Activated CD8-positive, alpha-beta T cell treated with anti-CD3 and anti-CD28 coated beads for 36 hours (primary cell): ENCODE data around the gene GHRHR. TPM values are rescaled to one million over a fixed set of nuclear protein-coding genes. Genes with fewer than 3 reads are reported as not detected.

Experiments
- ATAC-seq: fragments of 200-7000 bp; cut with Tn5 transposase; one replicate; pipeline ENCODE4 v1.10.0; 2021; ENCODE audit warnings: mild to moderate bottlenecking, moderate library complexity
- CTCF ChIA-PET: fragments of 350-600 bp; sonication (Branson Sonifier 250); formaldehyde crosslinking; loops from one replicate; lab custom pipeline; 2021; ENCODE audit warnings: antibody characterized with exemption; lab: Charles Lee
- POLR2A ChIA-PET: fragments of 350-600 bp; sonication (Branson Sonifier 250); formaldehyde crosslinking; loops from one replicate; lab custom pipeline; 2021; ENCODE audit warnings: antibody characterized with exemption; lab: Charles Lee
- DNase-seq: peaks from one replicate; pipeline ENCODE4 v3.0.0-alpha.2; 2020
- H3K27ac Mint-ChIP-seq: one replicate; pipeline ENCODE4 v1.8.0; 2021; ENCODE audit warnings: mild to moderate bottlenecking, mixed read lengths
- H3K27me3 Mint-ChIP-seq: one replicate; pipeline ENCODE4 v1.8.0; 2021; ENCODE audit warnings: mixed read lengths
- H3K36me3 Mint-ChIP-seq: one replicate; pipeline ENCODE4 v1.8.0; 2021; ENCODE audit warnings: low read depth, mixed read lengths
- H3K4me1 Mint-ChIP-seq: one replicate; pipeline ENCODE4 v1.8.0; 2021; ENCODE audit warnings: low read depth, mixed read lengths
- H3K4me3 Mint-ChIP-seq: one replicate; pipeline ENCODE4 v1.8.0; 2021; ENCODE audit warnings: mild to moderate bottlenecking, moderate library complexity, mixed read lengths
- H3K9me3 Mint-ChIP-seq: one replicate; pipeline ENCODE4 v1.8.0; 2021; ENCODE audit warnings: mixed read lengths
- intact Hi-C: fragments of 100-400 bp; cut with micrococcal nuclease; formaldehyde crosslinking; loops from one replicate; pipeline ENCODE4 v1.10.0; 2022
- total RNA-seq, 2 experiments: library from RNA; stranded (reverse); gene quantifications; one replicate each; pipeline ENCODE4 v1.2.3, GENCODE V29; 2021
- TF ChIP-seq, protein P1 (sequence below): fragments of 200-600 bp; IDR thresholded peaks from one replicate; pipeline ENCODE4 v1.8.0; 2022; ENCODE audit warnings: antibody characterized with exemption, mild to moderate bottlenecking

GHRHR gene
- total RNA-seq, 2 experiments from 2014 or later: not detected

DNA sequence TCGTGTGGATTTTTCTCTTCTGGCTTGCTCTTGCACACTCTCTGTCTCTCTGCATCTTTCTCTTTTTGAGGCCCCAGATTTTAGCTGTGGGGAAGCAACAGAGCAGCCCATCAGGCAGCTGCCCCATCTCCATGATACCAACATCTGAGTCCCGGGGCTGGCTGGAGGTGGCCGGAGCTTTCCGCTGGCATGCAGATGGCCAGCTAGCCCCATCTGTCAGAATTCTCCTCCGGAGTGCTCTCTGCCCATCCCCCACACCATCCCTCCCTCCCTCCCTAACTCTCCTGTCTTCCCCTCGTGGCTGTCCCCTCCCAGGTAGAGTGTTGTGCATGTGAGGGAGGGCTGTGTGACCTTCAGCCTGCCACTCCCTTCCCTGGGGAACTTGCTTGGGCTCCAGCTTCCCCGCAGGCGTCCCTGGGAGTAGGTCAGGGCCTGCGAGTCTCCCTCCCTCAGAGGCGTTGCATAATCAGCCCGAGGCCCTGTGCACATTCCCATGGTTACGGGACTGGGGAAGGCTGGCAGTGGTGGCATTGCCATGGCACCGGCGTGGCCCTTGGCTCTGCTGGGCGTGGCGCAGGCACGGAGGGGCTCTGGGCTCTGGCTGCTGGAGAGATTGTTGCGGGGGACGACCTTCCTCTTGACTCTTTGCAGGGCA lies 24.7 kb downstream of the GHRHR start:
- no peaks in the 10 kb centered on the region for H3K9me3 Mint-ChIP-seq
- ChIA-PET POLR2A (no interaction called here), CTCF (interaction anchor here (11.0 kb wide), 1 partner anchor 133 kb away, joined by 275 read pairs; no protein-coding TSS in a partner anchor)
- ATAC-seq (no peak), DNase-seq (no peak)
- peaks cover 30% of the 10 kb centered on the region for H3K27me3 Mint-ChIP-seq
- no peaks in the 10 kb centered on the region for H3K36me3 Mint-ChIP-seq
- H3K4me3 Mint-ChIP-seq: no peak overlapping the region
- TF ChIP-seq, protein P1, sequence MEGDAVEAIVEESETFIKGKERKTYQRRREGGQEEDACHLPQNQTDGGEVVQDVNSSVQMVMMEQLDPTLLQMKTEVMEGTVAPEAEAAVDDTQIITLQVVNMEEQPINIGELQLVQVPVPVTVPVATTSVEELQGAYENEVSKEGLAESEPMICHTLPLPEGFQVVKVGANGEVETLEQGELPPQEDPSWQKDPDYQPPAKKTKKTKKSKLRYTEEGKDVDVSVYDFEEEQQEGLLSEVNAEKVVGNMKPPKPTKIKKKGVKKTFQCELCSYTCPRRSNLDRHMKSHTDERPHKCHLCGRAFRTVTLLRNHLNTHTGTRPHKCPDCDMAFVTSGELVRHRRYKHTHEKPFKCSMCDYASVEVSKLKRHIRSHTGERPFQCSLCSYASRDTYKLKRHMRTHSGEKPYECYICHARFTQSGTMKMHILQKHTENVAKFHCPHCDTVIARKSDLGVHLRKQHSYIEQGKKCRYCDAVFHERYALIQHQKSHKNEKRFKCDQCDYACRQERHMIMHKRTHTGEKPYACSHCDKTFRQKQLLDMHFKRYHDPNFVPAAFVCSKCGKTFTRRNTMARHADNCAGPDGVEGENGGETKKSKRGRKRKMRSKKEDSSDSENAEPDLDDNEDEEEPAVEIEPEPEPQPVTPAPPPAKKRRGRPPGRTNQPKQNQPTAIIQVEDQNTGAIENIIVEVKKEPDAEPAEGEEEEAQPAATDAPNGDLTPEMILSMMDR: no peak
- intact Hi-C loops: no loop called here
- no peak overlapping the region for H3K27ac Mint-ChIP-seq
- no peaks in the 10 kb centered on the region for H3K4me1 Mint-ChIP-seq

DNA sequence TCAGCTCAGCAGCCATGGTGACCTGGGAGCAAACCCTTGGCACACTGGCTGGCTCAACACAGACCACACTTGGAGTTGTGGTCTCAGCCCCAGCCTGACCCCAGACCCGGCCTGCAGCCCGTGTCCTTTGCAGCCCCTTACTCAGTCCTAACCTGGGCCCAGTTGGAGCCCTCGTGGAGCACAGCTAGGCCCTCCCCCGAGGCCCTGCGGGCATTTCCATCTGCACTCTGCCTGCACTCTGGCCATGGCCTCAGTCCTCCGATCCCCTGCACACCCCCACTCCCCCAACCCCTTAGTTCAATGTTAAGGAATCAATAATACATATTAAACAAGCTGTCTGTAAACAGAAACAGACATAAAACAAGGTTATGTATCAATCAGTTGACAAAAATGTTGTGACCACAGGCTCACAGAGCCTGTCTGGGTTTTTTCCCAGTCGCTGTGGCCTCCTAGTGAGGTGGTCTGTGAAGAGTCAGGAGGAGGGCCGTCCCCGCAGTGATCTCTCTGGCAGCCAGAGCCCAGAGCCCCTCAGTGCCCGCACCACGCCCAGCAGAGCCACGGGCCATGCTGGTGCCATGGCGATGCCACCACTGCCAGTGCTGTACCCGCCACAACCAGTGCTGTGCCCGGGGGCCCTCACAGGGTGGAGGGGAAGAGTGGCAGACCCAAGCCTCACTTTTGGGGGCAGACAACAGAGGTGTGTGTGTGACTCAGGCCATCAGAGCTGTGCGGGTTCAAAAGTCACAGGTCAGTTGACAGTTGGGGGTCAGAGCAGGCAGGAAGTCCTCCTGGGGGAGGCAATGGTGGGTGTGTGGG lies 25.5 kb downstream of the GHRHR start:
- Mint-ChIP-seq H3K4me1 (no peaks in the 10 kb centered on the region), H3K36me3 (no peaks in the 10 kb centered on the region), H3K4me3 (no peak overlapping the region), H3K27ac (no peak overlapping the region), H3K9me3 (no peaks in the 10 kb centered on the region), H3K27me3 (peaks cover 26% of the 10 kb centered on the region)
- ChIA-PET CTCF (interaction anchor here (11.0 kb wide), 1 partner anchor 132 kb away, joined by 275 read pairs; no protein-coding TSS in a partner anchor), POLR2A (no interaction called here)
- no peak for DNase-seq
- TF ChIP-seq, protein P1: no peak
- intact Hi-C loops: no loop called here
- no peak for ATAC-seq

DNA sequence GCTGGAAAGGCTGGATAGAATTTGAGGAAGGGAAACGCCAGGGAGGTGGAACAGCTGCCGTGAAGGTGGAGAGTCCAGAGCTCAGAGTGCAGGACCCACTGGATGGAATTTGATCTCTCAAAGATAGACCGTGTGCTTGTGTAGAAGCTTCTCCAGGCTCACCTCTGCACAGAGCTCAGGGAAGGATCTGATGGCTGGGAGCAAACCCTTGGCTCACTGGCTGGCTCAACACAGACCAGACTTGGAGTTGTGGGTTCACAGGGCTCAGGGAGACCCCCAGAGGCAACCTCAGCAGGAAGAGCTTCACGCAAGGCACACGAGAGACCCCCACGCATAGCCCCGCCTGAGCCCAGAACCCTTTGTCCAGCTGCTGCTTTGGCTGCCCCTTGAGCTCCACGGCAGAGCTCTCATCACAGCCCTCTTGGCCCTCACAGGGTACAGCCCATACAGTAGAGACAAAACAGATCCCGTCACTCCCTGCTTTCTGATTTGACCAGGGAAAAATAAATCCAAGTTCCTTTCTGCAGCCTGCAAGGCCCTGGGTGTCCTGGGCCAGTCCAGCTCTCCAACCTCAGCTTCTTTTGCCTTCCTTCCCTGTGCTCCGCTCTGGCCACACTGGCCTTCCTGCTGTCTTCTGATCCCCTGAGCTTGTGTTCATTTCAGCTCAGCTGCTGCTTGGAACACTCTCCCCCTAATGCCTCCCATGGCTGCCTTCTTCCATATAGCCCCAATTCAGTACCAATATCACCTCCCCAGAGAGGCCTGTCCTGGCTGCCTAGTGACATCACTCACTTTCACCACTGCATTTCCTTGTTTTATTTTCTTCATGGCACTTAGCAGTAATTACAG lies 26.3 kb downstream of the GHRHR start:
- CTCF ChIA-PET: interaction anchor here (11.0 kb wide), 1 partner anchor 131 kb away, joined by 275 read pairs; no protein-coding TSS in a partner anchor
- TF ChIP-seq, protein P1: no peak
- Mint-ChIP-seq H3K36me3 (no peaks in the 10 kb centered on the region), H3K27me3 (peaks cover 19% of the 10 kb centered on the region), H3K4me3 (no peak overlapping the region), H3K27ac (no peak overlapping the region), H3K4me1 (no peaks in the 10 kb centered on the region), H3K9me3 (no peaks in the 10 kb centered on the region)
- DNase-seq: no peak
- POLR2A ChIA-PET: no interaction called here
- no peak for ATAC-seq
- intact Hi-C loops: no loop called here

DNA sequence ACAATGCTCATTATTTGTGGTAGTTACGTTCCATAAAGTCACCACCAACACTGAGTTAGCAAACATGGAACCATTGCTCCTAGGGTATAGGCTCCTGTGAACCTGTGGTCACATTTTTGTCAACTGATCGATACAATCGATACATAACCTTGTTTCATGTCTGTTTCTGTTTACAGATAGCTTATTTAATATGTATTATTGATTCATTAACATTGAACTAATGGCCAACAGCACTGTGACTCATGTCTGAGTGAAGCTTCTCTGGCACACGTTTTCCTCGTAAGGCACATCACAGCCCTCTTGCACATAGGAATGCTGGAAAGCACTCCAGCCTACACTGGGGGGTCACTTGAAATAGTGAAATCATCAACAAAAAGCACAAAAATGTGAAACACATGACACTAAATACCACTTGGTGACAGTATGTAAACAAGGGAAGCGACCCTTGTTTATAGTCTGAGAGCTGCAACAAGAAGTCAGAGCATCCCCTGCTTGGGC lies 27.0 kb downstream of the GHRHR start:
- Mint-ChIP-seq H3K36me3 (no peaks in the 10 kb centered on the region), H3K4me3 (no peak overlapping the region), H3K27ac (no peak overlapping the region), H3K4me1 (no peaks in the 10 kb centered on the region), H3K9me3 (no peaks in the 10 kb centered on the region), H3K27me3 (peaks cover 15% of the 10 kb centered on the region)
- intact Hi-C loops: no loop called here
- DNase-seq: no peak
- TF ChIP-seq, protein P1: no peak
- ChIA-PET CTCF (interaction anchor here (11.0 kb wide), 1 partner anchor 131 kb away, joined by 275 read pairs; no protein-coding TSS in a partner anchor), POLR2A (no interaction called here)
- no peak for ATAC-seq
